Breast epithelium (tissue), 4 donors: Measurements from ENCODE around the gene TSSK2. TPM values are rescaled to one million over a fixed set of nuclear protein-coding genes. Genes with fewer than 3 reads are reported as not detected.
A peak's percentile ranks its signal among the peaks of the same experiment; 100 is the strongest.

Experiments
- DNase-seq, 2 donors: peaks; one replicate each; pipeline ENCODE4 v3.0.0-alpha.2; 2019; ENCODE audit warnings: low spot score in 2 of 2
- H3K27ac ChIP-seq, 2 donors: fragments of 200-600 bp; sonication (generic) in 1 of 2; one replicate each; pipeline ENCODE4 v1.5.1; 2016 to 2019; ENCODE audit warnings: mild to moderate bottlenecking in 1 of 2
- H3K27me3 ChIP-seq, 2 donors: fragments of 200-600 bp; sonication (generic) in 1 of 2; one replicate each; pipeline versions ENCODE4 v1.5.1 to v1.6.0; 2017 to 2019; ENCODE audit warnings: control low read depth in 1 of 2, mild to moderate bottlenecking in 1 of 2
- H3K36me3 ChIP-seq: fragments of 200-600 bp; one replicate; pipeline ENCODE4 v1.5.1; 2019
- H3K4me1 ChIP-seq, 2 donors: fragments of 200-600 bp; sonication (generic); one replicate each; pipeline ENCODE4 v1.5.1; 2016 to 2019; ENCODE audit warnings: control low read depth in 1 of 2
- H3K4me3 ChIP-seq, 3 donors: fragments of 200-600 bp; sonication (generic); 1 replicate in 2 of 3; 2 replicates in 1 of 3; pipeline ENCODE4 v1.5.1; 2016 to 2019; ENCODE audit warnings: mild to moderate bottlenecking in 3 of 3, moderate library complexity in 2 of 3
- H3K9me3 ChIP-seq, 2 donors: fragments of 200-600 bp; sonication (generic) in 1 of 2; one replicate each; pipeline ENCODE4 v1.5.1; 2016 to 2019; ENCODE audit warnings: control low read depth in 1 of 2
- POLR2A ChIP-seq: fragments of 450-650 bp; IDR thresholded peaks from one replicate; pipeline ENCODE4 v1.6.1; 2016; ENCODE audit warnings: antibody characterized with exemption, mild to moderate bottlenecking, moderate library complexity
- POLR2AphosphoS5 ChIP-seq, 3 donors: sonication (generic); formaldehyde crosslinking; IDR thresholded peaks; one replicate each; pipeline ENCODE4 v1.6.1; 2017; ENCODE audit warnings: antibody characterized with exemption in 3 of 3
- intact Hi-C: fragments of 100-400 bp; cut with DNase I; formaldehyde crosslinking; loops from one replicate; pipeline ENCODE4 v1.15.1; 2023; ENCODE audit warnings: low total_unique reads
- total RNA-seq, 3 donors: library from RNA; depleted of rRNA; stranded (reverse); fragments of >200 nt; gene quantifications; one replicate each; pipeline ENCODE4 v1.1.0, GENCODE V29; 2016
- TF ChIP-seq, protein P1 (sequence below), 3 donors: fragments of 450-650 bp; IDR thresholded peaks; one replicate each; pipeline ENCODE4 v1.5.1; 2016 to 2017; ENCODE audit warnings: antibody characterized with exemption in 3 of 3, mild to moderate bottlenecking in 3 of 3, moderate library complexity in 3 of 3

The TSSK2 gene
- total RNA-seq, 3 donors from 2014 or later = not detected

DNA sequence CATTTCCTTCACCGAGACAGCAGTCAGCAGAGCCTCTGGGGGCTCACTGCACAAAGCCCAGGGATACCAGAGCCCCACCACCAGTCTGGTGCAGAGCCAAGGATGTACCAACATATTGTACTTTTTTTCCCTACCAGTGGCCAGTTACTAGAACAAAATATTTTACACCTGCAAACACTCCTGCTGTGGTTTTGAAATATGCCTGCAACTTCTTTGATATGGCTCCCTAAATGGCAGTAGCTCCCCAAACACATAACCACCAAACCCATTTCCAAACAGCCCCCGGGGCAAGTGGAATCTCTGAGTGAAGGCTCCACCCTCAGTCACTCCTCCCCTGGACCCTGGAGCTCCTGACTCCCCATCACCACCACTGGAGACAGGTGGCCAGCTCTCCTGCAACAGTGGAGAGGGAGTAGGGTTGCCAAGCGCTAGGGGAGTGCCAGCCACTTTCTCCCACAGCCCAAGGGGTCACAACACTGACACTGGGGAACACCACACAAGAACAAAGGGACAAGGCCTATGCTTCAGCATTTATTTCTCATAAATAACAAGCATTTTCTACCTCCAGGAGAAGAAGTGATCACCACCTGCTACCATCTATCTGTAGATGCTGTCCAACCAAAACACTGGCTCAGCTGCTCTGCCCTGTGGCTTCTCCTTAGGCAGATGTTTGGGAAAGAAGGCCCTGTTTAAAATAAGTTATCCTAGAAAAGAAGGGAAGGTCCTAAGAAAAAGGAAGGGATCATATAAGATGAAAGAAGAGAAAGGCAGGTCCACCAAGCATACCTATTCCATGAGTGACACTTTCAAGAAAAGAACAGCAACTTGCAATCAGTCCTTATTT lies 24.0 kb upstream of the TSSK2 start:
- intact Hi-C loops = no loop called here
- TF ChIP-seq POLR2AphosphoS5 (IDR thresholded peaks at IDR 0.05) (no peak), POLR2A (no peak)
- TF ChIP-seq, protein P1, sequence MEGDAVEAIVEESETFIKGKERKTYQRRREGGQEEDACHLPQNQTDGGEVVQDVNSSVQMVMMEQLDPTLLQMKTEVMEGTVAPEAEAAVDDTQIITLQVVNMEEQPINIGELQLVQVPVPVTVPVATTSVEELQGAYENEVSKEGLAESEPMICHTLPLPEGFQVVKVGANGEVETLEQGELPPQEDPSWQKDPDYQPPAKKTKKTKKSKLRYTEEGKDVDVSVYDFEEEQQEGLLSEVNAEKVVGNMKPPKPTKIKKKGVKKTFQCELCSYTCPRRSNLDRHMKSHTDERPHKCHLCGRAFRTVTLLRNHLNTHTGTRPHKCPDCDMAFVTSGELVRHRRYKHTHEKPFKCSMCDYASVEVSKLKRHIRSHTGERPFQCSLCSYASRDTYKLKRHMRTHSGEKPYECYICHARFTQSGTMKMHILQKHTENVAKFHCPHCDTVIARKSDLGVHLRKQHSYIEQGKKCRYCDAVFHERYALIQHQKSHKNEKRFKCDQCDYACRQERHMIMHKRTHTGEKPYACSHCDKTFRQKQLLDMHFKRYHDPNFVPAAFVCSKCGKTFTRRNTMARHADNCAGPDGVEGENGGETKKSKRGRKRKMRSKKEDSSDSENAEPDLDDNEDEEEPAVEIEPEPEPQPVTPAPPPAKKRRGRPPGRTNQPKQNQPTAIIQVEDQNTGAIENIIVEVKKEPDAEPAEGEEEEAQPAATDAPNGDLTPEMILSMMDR (IDR thresholded peaks at IDR 0.05) = no peak
- H3K27me3 ChIP-seq = no peaks in the 10 kb centered on the region
- H3K36me3 ChIP-seq = no peaks in the 10 kb centered on the region
- H3K27ac ChIP-seq = no peak overlapping the region
- no peaks in the 10 kb centered on the region for H3K9me3 ChIP-seq
- H3K4me3 ChIP-seq = no peak overlapping the region
- peaks cover 8 to 20% of the 10 kb centered on the region in 2 donors for H3K4me1 ChIP-seq
- DNase-seq = no peak

DNA sequence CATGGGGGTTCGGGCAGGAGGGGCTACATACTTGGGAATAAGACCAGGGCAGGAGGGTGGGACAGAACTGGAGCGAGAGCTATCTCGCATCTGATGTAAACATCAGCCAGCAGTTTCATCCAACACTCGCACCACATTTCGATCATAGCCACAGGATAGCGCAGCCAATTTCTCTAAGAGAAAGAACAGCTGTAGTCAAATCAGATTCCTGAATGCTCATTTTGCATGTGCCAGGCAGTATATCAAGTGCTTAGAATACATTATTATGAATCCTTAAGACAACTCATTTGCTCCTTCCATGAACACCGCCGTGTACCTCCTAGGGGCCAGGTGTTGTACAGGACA lies 23.4 kb upstream of the TSSK2 start:
- Histone ChIP-seq H3K4me1 (peaks cover 8 to 20% of the 10 kb centered on the region in 2 donors), H3K27ac (no peak overlapping the region), H3K9me3 (no peaks in the 10 kb centered on the region), H3K4me3 (no peak overlapping the region), H3K36me3 (no peaks in the 10 kb centered on the region), H3K27me3 (no peaks in the 10 kb centered on the region)
- no peak for DNase-seq
- intact Hi-C loops = no loop called here
- TF ChIP-seq POLR2AphosphoS5 (IDR thresholded peaks at IDR 0.05) (no peak), POLR2A (no peak)
- TF ChIP-seq, protein P1 (IDR thresholded peaks at IDR 0.05) = no peak

DNA sequence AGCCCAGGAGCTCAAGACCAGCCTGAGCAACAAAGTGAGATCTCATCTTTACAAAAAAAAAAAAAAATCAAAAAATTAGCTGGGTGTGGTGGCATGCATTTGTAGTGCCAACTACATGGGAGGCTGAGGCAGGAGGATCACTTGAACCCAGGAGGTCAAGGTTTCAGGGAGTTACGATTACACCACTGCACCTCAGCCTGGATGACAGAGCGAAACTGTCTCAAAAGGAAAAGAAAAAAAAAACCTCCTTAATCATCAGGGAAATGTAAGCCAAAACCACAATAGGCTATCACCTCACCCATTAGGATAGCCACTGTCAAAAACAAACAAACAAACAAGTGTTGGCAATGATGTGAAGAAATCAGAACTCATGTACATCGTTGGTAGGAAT lies 22.3 kb upstream of the TSSK2 start:
- H3K27ac ChIP-seq = peak overlapping the region; percentile 76 to 86
- intact Hi-C loops = no loop called here
- DNase-seq = no peak
- H3K4me3 ChIP-seq = no peak overlapping the region
- peaks cover 8 to 20% of the 10 kb centered on the region in 2 donors for H3K4me1 ChIP-seq
- TF ChIP-seq, protein P1 (IDR thresholded peaks at IDR 0.05) = no peak
- no peak for TF ChIP-seq POLR2AphosphoS5 (IDR thresholded peaks at IDR 0.05)
- no peak for TF ChIP-seq POLR2A
- no peaks in the 10 kb centered on the region for H3K9me3 ChIP-seq
- no peaks in the 10 kb centered on the region for H3K27me3 ChIP-seq
- no peaks in the 10 kb centered on the region for H3K36me3 ChIP-seq

DNA sequence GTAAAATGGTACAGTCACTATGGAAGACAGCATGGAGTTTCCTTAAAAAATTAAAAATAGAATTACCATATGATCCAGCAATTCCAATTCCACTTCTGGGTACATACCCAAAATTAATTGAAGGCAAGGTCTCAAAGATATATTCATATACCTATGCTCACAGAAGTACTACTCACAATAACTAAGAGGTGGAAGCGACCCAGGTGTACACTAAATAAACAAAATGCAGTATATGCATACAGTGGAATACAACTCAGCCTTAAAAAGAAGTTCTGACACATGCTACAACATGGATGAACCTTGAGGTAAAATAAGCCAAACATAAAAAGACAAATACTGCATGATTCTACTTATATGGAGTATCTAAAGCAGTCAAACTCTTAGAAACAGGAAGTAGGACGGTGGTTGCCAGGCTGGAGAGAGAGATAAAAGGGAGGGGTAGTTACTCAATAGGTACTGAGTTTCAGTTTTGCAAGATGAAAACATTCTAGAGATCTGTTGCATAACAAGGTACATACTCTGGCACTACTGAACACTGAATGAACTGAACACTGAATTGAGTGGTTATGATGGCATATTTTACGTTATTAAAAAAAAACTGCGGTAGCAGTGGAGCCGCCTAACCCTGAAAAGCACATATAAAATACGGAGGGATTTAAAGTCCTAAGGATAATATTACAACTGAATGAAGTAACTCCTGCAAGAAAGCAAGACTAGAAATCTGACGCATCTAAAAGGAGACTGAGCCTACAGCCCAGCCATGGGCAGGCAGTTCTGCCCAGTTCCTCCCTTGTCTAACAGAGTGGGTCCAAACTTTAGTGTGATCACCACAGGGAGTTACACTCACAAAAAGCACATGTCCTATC lies 21.7 kb upstream of the TSSK2 start:
- Histone ChIP-seq H3K27me3 (no peaks in the 10 kb centered on the region), H3K4me3 (no peak overlapping the region), H3K9me3 (no peaks in the 10 kb centered on the region), H3K4me1 (peaks cover 8 to 20% of the 10 kb centered on the region in 2 donors), H3K36me3 (no peaks in the 10 kb centered on the region), H3K27ac (peak overlapping the region; percentile 76 to 86)
- TF ChIP-seq POLR2A (no peak), POLR2AphosphoS5 (IDR thresholded peaks at IDR 0.05) (peak in 1 of 3 donors; percentile 19)
- DNase-seq = peak in 1 of 2 donors; percentile 62
- intact Hi-C loops = no loop called here

DNA sequence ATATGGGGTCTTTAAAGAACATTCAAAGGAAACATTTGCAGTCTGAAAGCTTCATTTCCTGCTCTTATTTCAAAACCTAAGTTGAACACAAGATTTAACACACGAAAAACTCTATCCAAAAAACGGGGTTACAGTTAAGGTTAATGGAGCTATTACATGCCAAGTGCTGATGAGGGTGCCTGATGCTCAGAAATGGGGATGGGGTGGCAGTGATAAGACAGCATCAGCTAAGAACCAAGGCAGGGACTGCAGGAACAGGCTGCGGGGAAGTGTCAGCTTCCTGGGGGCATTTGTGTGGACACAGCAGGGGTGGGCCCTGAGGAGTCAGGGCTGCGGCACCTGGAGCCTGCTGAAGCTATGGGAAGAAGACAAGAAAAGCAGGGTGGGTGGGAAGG lies 21.0 kb upstream of the TSSK2 start:
- no peaks in the 10 kb centered on the region for H3K36me3 ChIP-seq
- intact Hi-C loops = no loop called here
- H3K4me3 ChIP-seq = no peak overlapping the region
- H3K27ac ChIP-seq = peak overlapping the region; percentile 45 to 86
- peaks cover 8 to 24% of the 10 kb centered on the region in 2 donors for H3K4me1 ChIP-seq
- H3K9me3 ChIP-seq = no peaks in the 10 kb centered on the region
- H3K27me3 ChIP-seq = no peaks in the 10 kb centered on the region
- DNase-seq = no peak
- TF ChIP-seq POLR2AphosphoS5 (IDR thresholded peaks at IDR 0.05) (no peak), POLR2A (no peak)
- TF ChIP-seq, protein P1 (IDR thresholded peaks at IDR 0.05) = no peak
